H1 (cell line): ENCODE data around the gene MYD88. TPM values are rescaled to one million over a fixed set of nuclear protein-coding genes. Genes with fewer than 3 reads are reported as not detected.

Experiments
- CTCF ChIA-PET: fragments of 300-600 bp; sonication (Branson Sonifier 250); formaldehyde crosslinking; loops from one replicate; lab custom pipeline; 2021; ENCODE audit not compliant: partially characterized antibody; lab: Charles Lee
- POLR2A ChIA-PET: fragments of 300-600 bp; sonication (Branson Sonifier 250); formaldehyde crosslinking; loops from one replicate; lab custom pipeline; 2021; ENCODE audit warnings: inconsistent platforms; ENCODE audit not compliant: partially characterized antibody; lab: Charles Lee
- DNase-seq, 2 experiments: peaks; one replicate each; pipeline versions ENCODE4 v3.0.0 to v3.0.0-alpha.2; 2010 to 2022; ENCODE audit warnings: low spot score in 2 of 2, low read depth in 1 of 2, mixed read lengths in 1 of 2
- FAIRE-seq: peaks from 2 replicates; lab custom pipeline; 2011; peaks lifted over from hg19 to GRCh38; lab: Jason Lieb, UNC
- H2AFZ ChIP-seq: 2 replicates; pipeline ENCODE4 v1.8.1; 2012; ENCODE audit warnings: low read length, inconsistent platforms
- H2AK5ac ChIP-seq: 2 replicates; pipeline ENCODE4 v1.6.1; 2013; ENCODE audit warnings: low read depth, low read length
- H2BK120ac ChIP-seq: replicated peaks from 2 replicates; pipeline ENCODE3; 2013; ENCODE audit warnings: low read depth, low read length, inconsistent platforms
- H2BK12ac ChIP-seq: 2 replicates; pipeline ENCODE4 v1.6.1; 2013; ENCODE audit warnings: low read depth, low read length
- H2BK15ac ChIP-seq: 2 replicates; pipeline ENCODE4 v1.6.1; 2013; ENCODE audit warnings: low read length
- H2BK20ac ChIP-seq: 2 replicates; pipeline ENCODE4 v1.6.1; 2013; ENCODE audit warnings: low read length
- H2BK5ac ChIP-seq: 2 replicates; pipeline ENCODE4 v1.6.1; 2013; ENCODE audit warnings: low read depth, low read length
- H3K14ac ChIP-seq: 2 replicates; pipeline ENCODE4 v1.6.1; 2013; ENCODE audit warnings: inconsistent platforms; ENCODE audit not compliant: insufficient read length
- H3K18ac ChIP-seq: 2 replicates; pipeline ENCODE4 v1.6.1; 2013; ENCODE audit warnings: low read length; ENCODE audit errors: extremely low read depth
- H3K23ac ChIP-seq: 2 replicates; pipeline ENCODE4 v1.6.1; 2013; ENCODE audit warnings: inconsistent platforms; ENCODE audit not compliant: insufficient read length
- H3K23me2 ChIP-seq: 2 replicates; pipeline ENCODE4 v1.6.1; 2013; ENCODE audit warnings: low read depth, low read length
- H3K27ac ChIP-seq: 2 replicates; pipeline ENCODE4 v1.6.1; 2011; ENCODE audit warnings: low read depth, low read length, inconsistent platforms
- H3K27me3 ChIP-seq, 4 experiments: replicated peaks in 1 of 4; 1 replicate in 1 of 4; 2 replicates in 3 of 4; pipeline versions ENCODE4 v1.6.1 to v1.8.1; 2011 to 2013; ENCODE audit warnings: low read length in 3 of 4, mild to moderate bottlenecking in 3 of 4, inconsistent platforms in 2 of 4, mixed read lengths in 2 of 4, moderate library complexity in 1 of 4; ENCODE audit not compliant: control insufficient read depth in 3 of 4, insufficient read depth in 3 of 4; ENCODE audit errors: extremely low read depth in 1 of 4
- H3K36me3 ChIP-seq, 4 experiments: 2 replicates each; pipeline versions ENCODE4 v1.6.1 to v1.8.1; 2011 to 2013; ENCODE audit warnings: mild to moderate bottlenecking in 4 of 4, low read length in 3 of 4, moderate library complexity in 2 of 4, control low read depth in 1 of 4, inconsistent platforms in 1 of 4; ENCODE audit not compliant: insufficient read depth in 4 of 4, control insufficient read depth in 2 of 4
- H3K4ac ChIP-seq: replicated peaks from 2 replicates; pipeline ENCODE3; 2013; ENCODE audit warnings: low read length, low read depth, mixed read lengths, inconsistent platforms; ENCODE audit not compliant: insufficient read length
- H3K4me1 ChIP-seq, 4 experiments: replicated peaks in 1 of 4; 1 replicate in 1 of 4; 2 replicates in 3 of 4; pipeline versions ENCODE4 v1.6.1 to v1.8.1; 2011 to 2013; ENCODE audit warnings: low read length in 3 of 4, inconsistent platforms in 2 of 4, mixed read lengths in 1 of 4; ENCODE audit not compliant: insufficient read depth in 4 of 4, control insufficient read depth in 3 of 4
- H3K4me2 ChIP-seq, 2 experiments: 2 replicates each; pipeline versions ENCODE4 v1.6.1 to v1.8.1; 2011 to 2013; ENCODE audit warnings: low read depth in 2 of 2, low read length in 2 of 2, control low read depth in 1 of 2, inconsistent platforms in 1 of 2, mild to moderate bottlenecking in 1 of 2; ENCODE audit not compliant: insufficient read depth in 1 of 2
- H3K4me3 ChIP-seq, 4 experiments: fragments of 200-600, 300-600 bp in 1 of 4; sonication (generic), shearing (Covaris generic), sonication (Bioruptor Twin) in 1 of 4; 2 replicates each; pipeline versions ENCODE4 v1.5.1 to v1.8.1; 2011 to 2016; ENCODE audit warnings: low read length in 4 of 4, low read depth in 3 of 4, control low read depth in 2 of 4, inconsistent platforms in 2 of 4, mild to moderate bottlenecking in 2 of 4, mixed read lengths in 1 of 4, moderate library complexity in 1 of 4; ENCODE audit not compliant: insufficient read depth in 2 of 4; ENCODE audit errors: extremely low read depth in 1 of 4
- H3K56ac ChIP-seq: replicated peaks from 2 replicates; pipeline ENCODE3; 2013; ENCODE audit warnings: low read depth, mild to moderate bottlenecking, mixed read lengths, low read length, inconsistent platforms; ENCODE audit not compliant: insufficient read length
- H3K79me1 ChIP-seq: 2 replicates; pipeline ENCODE4 v1.6.1; 2013; ENCODE audit warnings: low read depth, low read length, control low read depth
- H3K79me2 ChIP-seq, 2 experiments: 2 replicates each; pipeline versions ENCODE4 v1.6.1 to v1.8.1; 2012 to 2013; ENCODE audit warnings: low read length in 2 of 2, mild to moderate bottlenecking in 2 of 2, inconsistent platforms in 1 of 2; ENCODE audit not compliant: insufficient read depth in 2 of 2, control insufficient read depth in 1 of 2
- H3K9ac ChIP-seq, 4 experiments: replicated peaks in 1 of 4; 1 replicate in 1 of 4; 2 replicates in 3 of 4; pipeline versions ENCODE4 v1.6.1 to v1.8.1; 2011 to 2013; ENCODE audit warnings: low read depth in 3 of 4, low read length in 3 of 4, control low read depth in 2 of 4, mild to moderate bottlenecking in 2 of 4, moderate library complexity in 2 of 4, inconsistent platforms in 1 of 4; ENCODE audit errors: extremely low read depth in 1 of 4
- H3K9me3 ChIP-seq, 2 experiments: 2 replicates each; pipeline versions ENCODE4 v1.6.1 to v1.8.1; 2012 to 2013; ENCODE audit warnings: mild to moderate bottlenecking in 2 of 2, moderate library complexity in 2 of 2, control low read depth in 1 of 2, inconsistent platforms in 1 of 2, low read depth in 1 of 2, low read length in 1 of 2, mixed read lengths in 1 of 2; ENCODE audit not compliant: insufficient read depth in 2 of 2
- H4K20me1 ChIP-seq, 2 experiments: replicated peaks in 1 of 2; 2 replicates each; pipeline versions ENCODE3 to v1.8.1; 2011 to 2013; ENCODE audit warnings: inconsistent platforms in 2 of 2, low read length in 2 of 2, mild to moderate bottlenecking in 1 of 2; ENCODE audit not compliant: insufficient read depth in 2 of 2, control insufficient read depth in 1 of 2
- H4K5ac ChIP-seq: 2 replicates; pipeline ENCODE4 v1.6.1; 2013; ENCODE audit warnings: low read length, low read depth, mixed read lengths, inconsistent platforms; ENCODE audit not compliant: insufficient read length
- H4K8ac ChIP-seq: 2 replicates; pipeline ENCODE4 v1.8.0; 2013; ENCODE audit warnings: mild to moderate bottlenecking, moderate library complexity, low read length, inconsistent platforms; ENCODE audit not compliant: insufficient read depth; ENCODE audit errors: extremely low read depth
- H4K91ac ChIP-seq: replicated peaks from 2 replicates; pipeline ENCODE3; 2013; ENCODE audit warnings: low read length, mixed read lengths, inconsistent platforms; ENCODE audit not compliant: insufficient read length
- GABPA ChIP-seq: IDR thresholded peaks from 2 replicates; pipeline ENCODE4 v1.6.1; 2011; ENCODE audit warnings: mild to moderate bottlenecking, low read length, moderate library complexity, borderline replicate concordance; ENCODE audit not compliant: insufficient read depth
- PHF8 ChIP-seq: fragments of 200-600 bp; sonication (generic); conservative IDR thresholded peaks from 2 replicates; pipeline ENCODE4 v1.7.1; 2012; ENCODE audit warnings: low read depth, mild to moderate bottlenecking, inconsistent platforms, low read length, moderate library complexity
- TAF7 ChIP-seq: optimal IDR thresholded peaks from 2 replicates; pipeline ENCODE3; 2011; ENCODE audit warnings: low read depth, mild to moderate bottlenecking, inconsistent platforms, low read length, moderate library complexity, borderline replicate concordance
- YY1 ChIP-seq: IDR thresholded peaks from 2 replicates; pipeline ENCODE4 v1.6.1; 2011; ENCODE audit warnings: low read depth, mild to moderate bottlenecking, low read length
- WGBS, 2 experiments: shearing (Covaris generic) in 1 of 2; methylation state at CpG; one replicate each; pipeline versions ENCODE4 v1.1.6 to v1.1.7; 2013 to 2015; ENCODE audit warnings: low lambda C conversion rate in 2 of 2, mixed read lengths in 2 of 2, inconsistent platforms in 1 of 2, low coverage in 1 of 2, missing lambda C conversion rate in 1 of 2; ENCODE audit not compliant: insufficient replicate concordance in 2 of 2, insufficient coverage in 1 of 2, insufficient read length in 1 of 2; ENCODE audit errors: extremely low coverage in 1 of 2, missing lambda C conversion rate in 1 of 2; 5-methylcytosine and 5-hydroxymethylcytosine counted together
- polyA plus RNA-seq, 7 experiments: library from polyadenylated mRNA; depleted of rRNA in 3 of 7; stranded (reverse) in 5 of 7; unstranded in 2 of 7; fragments of >200 nt in 5 of 7; fragments of 200-250 nt in 2 of 7; gene quantifications; 1 replicate in 5 of 7; 2 replicates in 1 of 7; 4 replicates in 1 of 7; pipeline versions ENCODE4 v1.2.1 to v1.2.3, GENCODE V29; 2011 to 2013; ENCODE audit warnings: missing spikeins in 2 of 7, mixed read lengths in 2 of 7
- total RNA-seq: library from RNA; stranded (reverse); fragmentation: NEBNext Ultra II Directional; extraction: Animal tissue kit (Norgen Biotek cat#: 25700); gene quantifications from 2 replicates; pipeline ENCODE4 v1.2.1, GENCODE V29; 2021

MYD88 gene
- total and polyA plus RNA-seq, 2 of the 8 experiments (the other 6 are each of a cell fraction or from before 2014, with no cell fraction given), result 22.1 to 22.5 TPM

- no peak overlapping the region for H3K9ac ChIP-seq
- no peak overlapping the region for H2BK15ac ChIP-seq
- WGBS, 2 experiments, result 94% methylated on average over 3 of the region's 5 CpGs; no CpG with 5 or more reads in 1 of the 2 experiments
- POLR2A ChIA-PET, result interaction anchor here (0.7 to 1.1 kb wide), 2 partner anchors 8 to 9 kb away, joined by 3 read pairs; no protein-coding TSS in a partner anchor
- H3K4me2 ChIP-seq, result no peak overlapping the region
- H3K14ac ChIP-seq, result no peak overlapping the region
- H3K79me1 ChIP-seq, result no peaks in the 10 kb centered on the region
- H3K4ac ChIP-seq, result no peak overlapping the region
- no peak overlapping the region for H3K4me3 ChIP-seq
- H3K27me3 ChIP-seq, result no peaks in the 10 kb centered on the region
- FAIRE-seq (no peak), DNase-seq (no peak)
- no peaks in the 10 kb centered on the region for H4K20me1 ChIP-seq
- H2BK12ac ChIP-seq, result no peak overlapping the region
- no peak overlapping the region for H4K8ac ChIP-seq
- no peaks in the 10 kb centered on the region for H3K9me3 ChIP-seq
- no peaks in the 10 kb centered on the region for H3K36me3 ChIP-seq
- H2BK20ac ChIP-seq, result no peak overlapping the region
- H3K56ac ChIP-seq, result no peak overlapping the region
- H2AK5ac ChIP-seq, result no peak overlapping the region
- H4K91ac ChIP-seq, result no peak overlapping the region
- H3K18ac ChIP-seq, result no peak overlapping the region
- H3K23me2 ChIP-seq, result no peaks in the 10 kb centered on the region
- no peak overlapping the region for H4K5ac ChIP-seq
- H2AFZ ChIP-seq, result no peak overlapping the region
- no peaks in the 10 kb centered on the region for H3K79me2 ChIP-seq
- no peak overlapping the region for H3K23ac ChIP-seq
- H3K4me1 ChIP-seq, result no peaks in the 10 kb centered on the region
- no peak overlapping the region for H3K27ac ChIP-seq
- H2BK5ac ChIP-seq, result no peak overlapping the region
- H2BK120ac ChIP-seq, result no peak overlapping the region
- CTCF ChIA-PET, result interaction anchor here (0.6 to 10.9 kb wide), 4 partner anchors 8 to 1002 kb away, joined by 3 to 52 read pairs (median 4); partner anchors contain the start of genes ACAA1 and MYD88
- TF ChIP-seq GABPA (no peak), TAF7 (no peak), YY1 (no peak), PHF8 (no peak)
Measured at GRCh38 chr3:38148311-38148882, 9.9 kb downstream of the MYD88 start.
